ENCODE data around the gene AATF.

AATF gene

GRCh38 chr17:36992701-36993100 lies 43.9 kb downstream of the AATF start:
- FAIRE-seq: no peak

GRCh38 chr17:36993227-36993626 lies 44.5 kb downstream of the AATF start:
- no peak for FAIRE-seq

GRCh38 chr17:36994438-36994837 lies 45.7 kb downstream of the AATF start:
- no peak for FAIRE-seq

- no peak for FAIRE-seq
Observed at GRCh38 chr17:36999471-36999870, 50.7 kb downstream of the AATF start.

- FAIRE-seq: no peak
Observed at GRCh38 chr17:37016780-37017179, 68.0 kb downstream of the AATF start.

GRCh38 chr17:37017404-37017803 lies 68.7 kb downstream of the AATF start:
- no peak for FAIRE-seq

- FAIRE-seq: no peak
Observed at GRCh38 chr17:37019117-37019740, 70.5 kb downstream of the AATF start.

GRCh38 chr17:37019741-37020129 lies 71.0 kb downstream of the AATF start:
- no peak for FAIRE-seq

- no peak for FAIRE-seq
Observed at GRCh38 chr17:37024181-37024637, 75.5 kb downstream of the AATF start.

GRCh38 chr17:37025238-37025637 lies 76.5 kb downstream of the AATF start:
- no peak for FAIRE-seq

GRCh38 chr17:37025847-37026530 lies 77.2 kb downstream of the AATF start:
- FAIRE-seq: no peak

- no peak for FAIRE-seq
Observed at GRCh38 chr17:37026531-37026869, 77.7 kb downstream of the AATF start.

- no peak for FAIRE-seq
Observed at GRCh38 chr17:37028040-37028439, 79.3 kb downstream of the AATF start.

- no peak for FAIRE-seq
Observed at GRCh38 chr17:37031493-37032083, 82.8 kb downstream of the AATF start.

- no peak for FAIRE-seq
Observed at GRCh38 chr17:37037590-37038155, 88.9 kb downstream of the AATF start.

GRCh38 chr17:37039269-37039668 lies 90.5 kb downstream of the AATF start:
- FAIRE-seq: no peak

GRCh38 chr17:37041932-37042331 lies 93.2 kb downstream of the AATF start:
- FAIRE-seq: no peak

GRCh38 chr17:37043201-37043600 lies 94.4 kb downstream of the AATF start:
- FAIRE-seq: no peak

GRCh38 chr17:37045351-37045922 lies 96.7 kb downstream of the AATF start:
- no peak for FAIRE-seq

- no peak for FAIRE-seq
Observed at GRCh38 chr17:37047631-37048104, 98.9 kb downstream of the AATF start.

GRCh38 chr17:37048811-37049210 lies 100.1 kb downstream of the AATF start:
- FAIRE-seq: no peak

- FAIRE-seq: no peak
Observed at GRCh38 chr17:37050920-37051319, 102.2 kb downstream of the AATF start.

- FAIRE-seq: no peak
Observed at GRCh38 chr17:37051381-37051780, 102.6 kb downstream of the AATF start.

- no peak for FAIRE-seq
Observed at GRCh38 chr17:37051833-37052232, 103.1 kb downstream of the AATF start.
